Mesendoderm (in vitro differentiated cells): ENCODE data around the gene GREB1L.

Experiments used
- DNase-seq: peaks from one replicate; pipeline ENCODE4 v3.0.0; 2013
- H2AK5ac ChIP-seq: 2 replicates; pipeline ENCODE4 v1.6.1; 2013; ENCODE audit warnings: low read length, inconsistent platforms
- H2BK120ac ChIP-seq: 2 replicates; pipeline ENCODE4 v1.6.1; 2013; ENCODE audit warnings: low read depth, mild to moderate bottlenecking, low read length, moderate library complexity, mixed read lengths
- H2BK15ac ChIP-seq: replicated peaks from 2 replicates; pipeline ENCODE4 v1.6.1; 2013; ENCODE audit warnings: low read depth, mild to moderate bottlenecking, moderate library complexity
- H2BK5ac ChIP-seq: 2 replicates; pipeline ENCODE4 v1.6.1; 2013; ENCODE audit warnings: low read length, inconsistent platforms
- H3K18ac ChIP-seq: 2 replicates; pipeline ENCODE4 v1.6.1; 2013; ENCODE audit warnings: mild to moderate bottlenecking, low read length, mixed read lengths
- H3K23ac ChIP-seq: one replicate; pipeline ENCODE4 v1.6.1; 2013; ENCODE audit warnings: low read length
- H3K27ac ChIP-seq: 2 replicates; pipeline ENCODE4 v1.5.1; 2013; ENCODE audit warnings: low read depth, mild to moderate bottlenecking, inconsistent platforms, low read length, moderate library complexity
- H3K27me3 ChIP-seq: 2 replicates; pipeline ENCODE4 v1.6.1; 2013; ENCODE audit warnings: low read length, control low read depth, mild to moderate bottlenecking, inconsistent platforms; ENCODE audit not compliant: insufficient read depth, poor library complexity
- H3K36me3 ChIP-seq: 2 replicates; pipeline ENCODE4 v1.6.1; 2013; ENCODE audit warnings: low read length, inconsistent platforms; ENCODE audit not compliant: control insufficient read depth, insufficient read depth
- H3K4ac ChIP-seq: one replicate; pipeline ENCODE4 v1.6.1; 2013; ENCODE audit warnings: low read depth, mild to moderate bottlenecking, low read length, moderate library complexity
- H3K4me1 ChIP-seq: 2 replicates; pipeline ENCODE4 v1.6.1; 2013; ENCODE audit warnings: low read depth, low read length, inconsistent platforms; ENCODE audit not compliant: control insufficient read depth
- H3K4me2 ChIP-seq: 2 replicates; pipeline ENCODE4 v1.6.1; 2013; ENCODE audit warnings: low read length
- H3K4me3 ChIP-seq: 2 replicates; pipeline ENCODE4 v1.5.1; 2013; ENCODE audit warnings: mild to moderate bottlenecking, low read length
- H3K56ac ChIP-seq: one replicate; pipeline ENCODE4 v1.6.1; 2013; ENCODE audit warnings: low read length
- H3K79me1 ChIP-seq: 2 replicates; pipeline ENCODE4 v1.6.1; 2013; ENCODE audit warnings: low read length, inconsistent platforms
- H3K79me2 ChIP-seq: 2 replicates; pipeline ENCODE4 v1.6.1; 2013; ENCODE audit warnings: mild to moderate bottlenecking, low read length; ENCODE audit not compliant: control insufficient read depth, insufficient read depth
- H3K9ac ChIP-seq: 2 replicates; pipeline ENCODE4 v1.6.1; 2013; ENCODE audit warnings: low read length, inconsistent platforms
- H4K5ac ChIP-seq: one replicate; pipeline ENCODE4 v1.6.1; 2013; ENCODE audit warnings: low read length
- H4K8ac ChIP-seq: one replicate; pipeline ENCODE4 v1.6.1; 2013; ENCODE audit warnings: low read depth, mild to moderate bottlenecking, control low read depth, low read length, moderate library complexity
- WGBS: extraction: QIAGEN DNeasy Blood & Tissue Kit; methylation state at CpG from one replicate; pipeline ENCODE4 v1.1.7; 2013; ENCODE audit warnings: low lambda C conversion rate, missing lambda C conversion rate; ENCODE audit not compliant: insufficient coverage; ENCODE audit errors: extremely low coverage; 5-methylcytosine and 5-hydroxymethylcytosine counted together

Gene GREB1L

DNA sequence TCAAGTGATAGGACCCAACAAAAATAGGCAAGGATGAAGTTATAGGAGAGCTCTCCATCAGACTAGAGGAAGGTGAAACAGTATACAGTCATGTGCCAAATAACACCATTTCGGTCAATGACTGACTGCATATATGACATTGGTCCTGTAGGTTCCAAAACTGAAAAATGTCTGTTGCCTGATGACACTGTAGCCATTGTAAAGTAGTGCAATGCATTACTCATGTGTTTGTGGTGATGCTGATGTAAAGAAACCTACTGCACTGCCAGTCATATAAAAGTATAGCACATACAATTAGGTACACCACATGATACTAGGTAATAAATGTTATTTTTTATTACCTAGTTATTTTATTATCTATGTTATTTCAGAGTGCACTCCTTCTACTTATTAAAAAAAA is 147.9 kb downstream of the GREB1L start:
- H2BK5ac ChIP-seq: no peak overlapping the region
- no peaks in the 10 kb centered on the region for H3K4me1 ChIP-seq
- no peak for DNase-seq
- no peak overlapping the region for H3K56ac ChIP-seq
- no peak overlapping the region for H2AK5ac ChIP-seq
- H3K4ac ChIP-seq: no peak overlapping the region
- H3K79me1 ChIP-seq: no peaks in the 10 kb centered on the region
- H3K9ac ChIP-seq: no peak overlapping the region
- no peak overlapping the region for H3K23ac ChIP-seq
- no CpG with 5 or more reads among the region's 1 CpG for WGBS
- no peak overlapping the region for H3K4me3 ChIP-seq
- no peaks in the 10 kb centered on the region for H3K79me2 ChIP-seq
- H3K4me2 ChIP-seq: no peak overlapping the region
- H4K5ac ChIP-seq: no peak overlapping the region
- no peak overlapping the region for H2BK15ac ChIP-seq
- H3K27ac ChIP-seq: no peak overlapping the region
- H2BK120ac ChIP-seq: no peak overlapping the region
- H4K8ac ChIP-seq: no peak overlapping the region
- H3K27me3 ChIP-seq: peaks cover 25% of the 10 kb centered on the region
- no peaks in the 10 kb centered on the region for H3K36me3 ChIP-seq
- no peak overlapping the region for H3K18ac ChIP-seq

- no CpG with 5 or more reads among the region's 3 CpGs for WGBS
- H3K36me3 ChIP-seq: no peaks in the 10 kb centered on the region
Observed at GRCh38 chr18:21391074-21391673, 149.1 kb downstream of the GREB1L start.

GRCh38 chr18:21393986-21394385 is 152.0 kb downstream of the GREB1L start:
- no peak overlapping the region for H4K8ac ChIP-seq
- no peak overlapping the region for H3K4me2 ChIP-seq
- no peak overlapping the region for H4K5ac ChIP-seq
- no peak overlapping the region for H2BK15ac ChIP-seq
- no peak overlapping the region for H3K56ac ChIP-seq
- H3K9ac ChIP-seq: no peak overlapping the region
- H3K23ac ChIP-seq: no peak overlapping the region
- no peak for DNase-seq
- peaks cover 16% of the 10 kb centered on the region for H3K27me3 ChIP-seq
- no peak overlapping the region for H2AK5ac ChIP-seq
- H3K36me3 ChIP-seq: no peaks in the 10 kb centered on the region
- no peak overlapping the region for H2BK120ac ChIP-seq
- H3K79me2 ChIP-seq: no peaks in the 10 kb centered on the region
- no peaks in the 10 kb centered on the region for H3K79me1 ChIP-seq
- no peaks in the 10 kb centered on the region for H3K4me1 ChIP-seq
- H2BK5ac ChIP-seq: no peak overlapping the region
- no peak overlapping the region for H3K4ac ChIP-seq
- WGBS: no CpG with 5 or more reads among the region's 3 CpGs
- H3K4me3 ChIP-seq: no peak overlapping the region
- H3K27ac ChIP-seq: no peak overlapping the region
- no peak overlapping the region for H3K18ac ChIP-seq

More at GRCh38 chr18:21391074-21391673, 149.1 kb downstream of the GREB1L start:
- Histone ChIP-seq H3K27ac (no peak overlapping the region), H3K27me3 (peaks cover 19% of the 10 kb centered on the region), H4K8ac (no peak overlapping the region), H3K4me1 (no peaks in the 10 kb centered on the region), H2BK120ac (no peak overlapping the region), H4K5ac (no peak overlapping the region), H3K56ac (no peak overlapping the region), H3K9ac (no peak overlapping the region), H2AK5ac (no peak overlapping the region), H3K4me2 (no peak overlapping the region), H3K79me2 (no peaks in the 10 kb centered on the region), H3K4ac (no peak overlapping the region), H3K23ac (no peak overlapping the region), H3K4me3 (no peak overlapping the region), H3K79me1 (no peaks in the 10 kb centered on the region), H2BK5ac (no peak overlapping the region), H2BK15ac (no peak overlapping the region), H3K18ac (no peak overlapping the region)
- peak; percentile 70 for DNase-seq

GRCh38 chr18:21398121-21398520 is 156.1 kb downstream of the GREB1L start:
- Histone ChIP-seq H3K9ac (no peak overlapping the region), H2BK120ac (no peak overlapping the region), H3K4me2 (no peak overlapping the region), H3K79me2 (no peaks in the 10 kb centered on the region), H4K5ac (no peak overlapping the region), H3K36me3 (no peaks in the 10 kb centered on the region), H4K8ac (no peak overlapping the region), H3K4ac (no peak overlapping the region), H2BK5ac (no peak overlapping the region), H3K18ac (no peak overlapping the region), H3K27ac (no peak overlapping the region), H3K79me1 (no peaks in the 10 kb centered on the region), H3K4me3 (no peak overlapping the region), H3K27me3 (peaks cover 19% of the 10 kb centered on the region), H3K4me1 (no peaks in the 10 kb centered on the region), H3K56ac (no peak overlapping the region), H2AK5ac (no peak overlapping the region), H3K23ac (no peak overlapping the region), H2BK15ac (no peak overlapping the region)
- no CpG with 5 or more reads among the region's 2 CpGs for WGBS
- peak; percentile 52 for DNase-seq

DNA sequence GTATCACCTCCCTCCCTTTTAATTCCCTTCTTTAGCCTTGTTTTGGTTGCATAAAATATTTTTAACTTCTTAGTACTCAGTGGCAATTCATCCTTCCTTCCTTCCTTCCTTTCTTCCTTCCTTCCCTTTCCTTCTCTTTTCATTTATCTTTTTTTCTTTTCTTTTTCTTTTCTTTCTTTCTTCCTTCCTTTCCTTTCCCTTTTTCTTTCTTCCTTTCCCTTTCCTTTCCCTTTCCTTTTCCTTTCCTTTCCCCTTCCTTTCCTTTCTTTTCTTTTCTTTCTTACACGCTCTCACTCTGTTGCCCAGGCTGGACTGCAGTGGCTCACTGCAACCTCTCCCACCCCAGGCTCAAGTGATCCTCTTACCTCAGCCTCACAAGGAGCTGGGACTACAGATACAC is 160.2 kb downstream of the GREB1L start:
- Histone ChIP-seq H3K56ac (no peak overlapping the region), H3K79me2 (no peaks in the 10 kb centered on the region), H2BK15ac (no peak overlapping the region), H3K79me1 (no peaks in the 10 kb centered on the region), H3K4me3 (no peak overlapping the region), H4K5ac (no peak overlapping the region), H3K18ac (no peak overlapping the region), H3K27ac (no peak overlapping the region), H2BK5ac (no peak overlapping the region), H3K23ac (no peak overlapping the region), H3K4ac (no peak overlapping the region), H3K27me3 (peaks cover 15% of the 10 kb centered on the region), H3K9ac (no peak overlapping the region), H3K4me1 (no peaks in the 10 kb centered on the region), H3K4me2 (no peak overlapping the region), H2BK120ac (no peak overlapping the region), H2AK5ac (no peak overlapping the region), H4K8ac (no peak overlapping the region), H3K36me3 (no peaks in the 10 kb centered on the region)
- no peak for DNase-seq
- WGBS: no CpG with 5 or more reads among the region's 1 CpG

DNA sequence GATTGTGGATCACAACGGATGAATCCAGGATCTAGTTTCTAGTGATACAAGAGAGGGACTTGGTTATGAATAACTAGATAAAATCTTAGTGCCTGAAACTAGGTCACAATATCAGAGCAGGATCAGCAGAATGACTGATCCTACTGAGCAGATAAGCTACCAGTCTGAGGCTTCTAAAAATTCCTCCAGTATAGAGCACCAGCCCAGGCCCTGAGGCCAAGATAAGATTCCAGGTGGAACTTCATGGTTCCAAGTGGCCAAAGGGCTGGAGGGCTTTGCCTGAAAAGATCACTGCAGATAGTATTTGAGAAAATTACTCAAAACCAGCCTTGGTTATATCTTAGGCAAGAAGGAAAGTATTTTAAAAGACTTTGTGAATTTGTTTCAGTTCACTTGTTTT is 162.4 kb downstream of the GREB1L start:
- peak; percentile 32 for DNase-seq
- Histone ChIP-seq H3K4ac (no peak overlapping the region), H3K9ac (no peak overlapping the region), H3K18ac (no peak overlapping the region), H2BK5ac (no peak overlapping the region), H3K36me3 (no peaks in the 10 kb centered on the region), H3K56ac (no peak overlapping the region), H2BK120ac (no peak overlapping the region), H3K4me1 (no peaks in the 10 kb centered on the region), H4K5ac (no peak overlapping the region), H3K79me1 (no peaks in the 10 kb centered on the region), H3K79me2 (no peaks in the 10 kb centered on the region), H3K4me3 (no peak overlapping the region), H3K4me2 (no peak overlapping the region), H2BK15ac (no peak overlapping the region), H2AK5ac (no peak overlapping the region), H4K8ac (no peak overlapping the region), H3K23ac (no peak overlapping the region), H3K27me3 (peaks cover 9% of the 10 kb centered on the region), H3K27ac (no peak overlapping the region)
- no CpG with 5 or more reads among the region's 1 CpG for WGBS
